Esophagus squamous epithelium (tissue), 4 donors: ENCODE measurements around the gene TSEN54.

Source experiments
- CTCF ChIP-seq, 6 experiments: fragments of 450-650 bp in 4 of 6; fragments of 200-600 bp in 2 of 6; sonication (generic) in 2 of 6; IDR thresholded peaks; one replicate each; pipeline ENCODE4 v1.5.1; 2016 to 2019; ENCODE audit warnings: antibody characterized with exemption in 6 of 6, mild to moderate bottlenecking in 4 of 6, moderate library complexity in 4 of 6
- POLR2A ChIP-seq, 4 donors: fragments of 450-650 bp; IDR thresholded peaks; one replicate each; pipeline ENCODE4 v1.6.1; 2017; ENCODE audit warnings: antibody characterized with exemption in 4 of 4, mild to moderate bottlenecking in 4 of 4, moderate library complexity in 3 of 4

GRCh38 chr17:75503337-75503950 lies 12.9 kb upstream of the TSEN54 start:
- no peak for TF ChIP-seq CTCF (IDR thresholded peaks at IDR 0.05)
- TF ChIP-seq POLR2A (IDR thresholded peaks at IDR 0.05): no peak
